T-helper 2 cell (primary cell): Measurements from ENCODE around the gene LCN15.
A peak's percentile ranks its signal among the peaks of the same experiment; 100 is the strongest.
"Not testable (repeated sequence)": the region's sequence is repeated elsewhere in the genome, so short reads cannot be mapped to it uniquely, and the experiment has no call there.

Experiments
- DNase-seq, 5 experiments: peaks; one replicate each; pipeline versions ENCODE4 v3.0.0 to v3.0.0-alpha.2; 2012 to 2022
- total RNA-seq, 2 donors: gene quantifications; one replicate each; lab custom pipeline; 2026; lab: John Stamatoyannopoulos, UW

LCN15 gene
- 0 to 0.13 reads per million in 2 donors for total RNA-seq

GRCh38 chr9:136764301-136764891, at the start of gene LCN15:
Gene LCN15, minus strand, starts transcription at chr9:136764518. Its CDS starts 30 bp downstream, at chr9:136764488.
- DNase-seq: no peak

- DNase-seq: no peak
Measured at GRCh38 chr9:136808806-136809158, 44.5 kb upstream of the LCN15 start.

DNA sequence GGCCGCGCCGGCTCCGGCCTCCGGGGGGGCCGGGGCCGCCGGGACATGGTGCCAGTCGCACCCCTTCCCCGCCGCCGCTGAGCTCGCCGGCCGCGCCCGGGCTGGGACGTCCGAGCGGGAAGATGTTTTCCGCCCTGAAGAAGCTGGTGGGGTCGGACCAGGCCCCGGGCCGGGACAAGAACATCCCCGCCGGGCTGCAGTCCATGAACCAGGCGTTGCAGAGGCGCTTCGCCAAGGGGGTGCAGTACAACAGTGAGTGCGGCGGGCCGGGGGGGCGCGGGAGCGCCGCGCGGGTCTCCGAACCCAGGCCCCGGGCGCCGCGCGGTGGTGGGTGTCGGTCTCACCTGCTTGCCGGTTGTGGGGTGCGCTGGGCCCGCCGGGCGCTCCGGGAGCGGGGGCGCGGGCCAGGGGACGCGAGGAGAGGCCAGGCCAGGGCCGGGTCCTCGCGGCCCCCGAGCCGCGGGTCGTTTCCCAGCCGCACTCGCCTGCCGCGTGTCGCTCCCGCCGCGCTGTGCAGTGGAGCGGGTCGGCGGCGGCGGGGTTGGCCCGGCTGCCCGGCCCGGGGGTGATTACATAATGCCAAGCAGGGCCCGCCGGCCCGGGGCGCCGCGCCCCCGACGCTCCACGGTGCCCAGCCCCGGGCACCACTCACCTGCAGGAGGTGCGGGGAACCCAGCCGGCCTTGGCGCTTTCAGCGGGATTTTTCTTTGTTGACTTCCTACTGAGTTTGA, 43.9 kb upstream of the LCN15 start:
- DNase-seq: peak in 4 of 5 experiments; percentile 25 to 47 (median 34)

DNA sequence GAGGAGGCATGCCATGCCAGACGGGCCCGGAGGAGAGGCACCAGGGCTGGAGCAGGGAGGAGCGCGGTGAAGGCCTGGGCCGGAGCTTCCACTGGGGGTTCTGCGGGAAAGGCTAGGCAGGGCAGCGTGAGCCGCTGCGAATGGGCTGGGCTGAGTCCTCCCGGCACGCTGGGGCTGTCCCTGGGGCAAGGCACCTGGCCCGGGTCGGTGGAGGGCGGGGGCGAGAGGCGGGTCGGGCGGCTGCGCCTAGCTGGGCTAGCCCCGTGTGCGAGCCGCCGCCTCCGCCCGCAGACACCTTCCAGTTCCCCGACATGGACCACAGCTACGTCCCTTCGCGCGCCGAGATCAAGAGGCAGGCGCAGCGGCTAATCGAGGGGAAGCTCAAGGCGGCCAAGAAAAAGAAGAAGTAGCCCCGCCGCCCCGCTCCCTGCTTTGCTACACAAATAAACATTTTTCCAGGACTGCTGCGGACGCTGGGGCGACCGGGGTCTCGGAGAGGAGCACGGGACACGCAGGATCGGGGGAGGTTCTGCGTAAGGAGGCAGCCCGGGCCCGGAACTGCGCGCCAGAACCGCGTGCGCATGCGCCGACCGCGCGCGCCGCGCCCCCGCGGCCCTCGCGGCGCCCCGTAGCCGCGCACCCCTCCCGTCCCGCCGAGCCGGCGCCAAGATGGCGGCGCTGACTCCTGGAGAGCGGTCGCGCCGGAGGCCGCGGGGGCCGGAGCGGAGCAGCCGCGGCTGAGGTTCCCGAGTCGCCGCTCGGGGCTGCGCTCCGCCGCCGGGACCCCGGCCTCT, 43.2 kb upstream of the LCN15 start, which contains the start of gene RABL6:
Gene RABL6 (plus strand): TSS at position 668 of the 794 bp plus-strand sequence. CDS start 249 bp downstream, outside the sequence.
- DNase-seq: peak; percentile 67 to 87 (median 76)

GRCh38 chr9:136806631-136807201, 42.4 kb upstream of the LCN15 start:
- DNase-seq: no peak

- DNase-seq: no peak
Measured at GRCh38 chr9:136806067-136806466, 41.7 kb upstream of the LCN15 start.

- no peak for DNase-seq
Measured at GRCh38 chr9:136805207-136805740, 41.0 kb upstream of the LCN15 start.

GRCh38 chr9:136804509-136805206, 40.3 kb upstream of the LCN15 start:
- no peak for DNase-seq

GRCh38 chr9:136803551-136804508, 39.5 kb upstream of the LCN15 start:
- no peak for DNase-seq

DNA sequence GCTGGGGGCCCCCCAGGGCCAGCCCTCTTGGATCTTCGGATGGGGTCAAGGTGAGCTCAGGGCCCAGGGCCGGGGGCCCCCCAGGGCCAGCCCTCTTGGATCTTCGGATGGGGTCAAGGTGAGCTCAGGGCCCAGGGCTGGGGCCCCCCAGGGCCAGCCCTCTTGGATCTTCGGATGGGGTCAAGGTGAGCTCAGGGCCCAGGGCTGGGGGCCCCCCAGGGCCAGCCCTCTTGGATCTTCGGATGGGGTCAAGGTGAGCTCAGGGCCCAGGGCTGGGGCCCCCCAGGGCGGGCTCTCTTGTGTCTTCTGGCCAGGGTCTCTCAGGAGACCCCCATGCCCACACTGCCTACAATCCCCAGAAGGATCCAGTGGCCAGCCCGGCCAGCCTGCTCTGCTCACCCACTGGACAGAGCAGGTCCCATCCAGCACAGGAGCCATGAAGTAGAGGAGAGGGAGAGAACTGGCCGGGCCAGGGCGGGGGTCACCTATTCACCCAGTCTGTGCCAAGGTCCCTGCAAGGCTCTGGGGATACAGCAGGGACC, 38.8 kb upstream of the LCN15 start:
- DNase-seq: not testable (repeated sequence)

DNA sequence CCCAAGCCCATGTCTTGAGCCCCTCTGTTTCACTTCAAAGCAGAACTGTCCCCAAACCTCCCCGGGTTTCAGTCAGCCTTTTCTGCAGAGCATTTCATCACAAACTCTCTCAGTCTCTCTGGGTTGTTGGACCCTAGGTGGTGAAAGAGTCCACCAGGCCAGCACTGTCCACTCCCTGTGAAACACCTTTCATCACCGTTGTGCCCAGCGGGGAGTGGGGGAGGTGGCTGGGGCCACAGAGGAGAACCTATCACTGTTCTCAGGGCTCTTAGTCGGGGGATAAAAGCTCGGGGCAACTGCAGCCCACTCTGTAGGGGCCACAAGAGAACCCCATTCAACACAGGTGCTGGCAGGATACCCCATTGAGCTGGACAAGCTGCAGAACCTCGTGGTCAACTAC, 38.0 kb upstream of the LCN15 start:
- DNase-seq: no peak

DNA sequence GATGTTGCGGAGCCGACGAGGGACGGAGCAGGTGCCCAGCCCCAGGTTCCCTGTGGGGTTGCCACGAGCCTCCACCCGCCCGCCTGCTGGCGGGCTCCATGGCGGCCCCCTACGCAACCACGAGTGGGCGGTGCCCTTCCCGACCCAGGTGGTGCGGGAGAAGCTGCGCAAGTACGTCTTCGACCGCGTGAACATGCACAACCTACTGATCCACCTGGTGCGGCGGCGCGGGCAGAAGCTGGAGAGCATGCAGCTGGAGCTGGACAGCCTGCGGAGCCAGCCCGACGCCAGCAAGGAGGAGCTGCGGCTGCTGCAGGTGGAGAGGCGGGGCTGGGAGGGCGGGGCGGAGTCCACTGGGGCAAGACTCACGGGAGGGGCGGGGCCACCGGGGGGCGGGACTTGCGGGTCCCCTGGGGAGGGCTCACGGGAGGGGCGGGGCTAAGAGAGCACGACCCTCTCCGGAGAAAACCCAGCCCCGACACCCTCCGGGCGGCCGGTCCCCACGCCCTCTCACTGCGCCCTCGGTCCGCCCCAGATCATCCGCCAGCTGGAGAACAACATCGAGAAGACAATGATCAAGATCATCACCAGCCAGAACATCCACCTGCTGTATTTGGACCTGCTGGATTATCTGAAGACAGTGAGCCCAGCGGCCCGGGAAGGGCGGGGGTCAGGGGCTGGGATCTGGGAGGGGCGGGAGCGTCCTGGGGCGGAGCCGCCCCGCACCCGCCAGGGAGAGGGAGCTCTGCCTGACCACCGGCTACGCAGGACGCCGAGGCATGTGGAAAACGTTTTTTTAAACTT, 35.7 kb upstream of the LCN15 start:
- peak; percentile 63 to 89 (median 86) for DNase-seq

- DNase-seq: no peak
Measured at GRCh38 chr9:136799079-136799853, 34.9 kb upstream of the LCN15 start.

GRCh38 chr9:136798708-136799078, 34.4 kb upstream of the LCN15 start:
- no peak for DNase-seq

- not testable (repeated sequence) for DNase-seq
Measured at GRCh38 chr9:136796775-136797347, 32.5 kb upstream of the LCN15 start.

GRCh38 chr9:136796238-136796774, 32.0 kb upstream of the LCN15 start, which contains the start of gene CCDC183:
Gene CCDC183, plus strand, starts transcription at chr9:136796338. Its CDS starts 60 bp downstream, at chr9:136796398.
- no peak for DNase-seq

DNA sequence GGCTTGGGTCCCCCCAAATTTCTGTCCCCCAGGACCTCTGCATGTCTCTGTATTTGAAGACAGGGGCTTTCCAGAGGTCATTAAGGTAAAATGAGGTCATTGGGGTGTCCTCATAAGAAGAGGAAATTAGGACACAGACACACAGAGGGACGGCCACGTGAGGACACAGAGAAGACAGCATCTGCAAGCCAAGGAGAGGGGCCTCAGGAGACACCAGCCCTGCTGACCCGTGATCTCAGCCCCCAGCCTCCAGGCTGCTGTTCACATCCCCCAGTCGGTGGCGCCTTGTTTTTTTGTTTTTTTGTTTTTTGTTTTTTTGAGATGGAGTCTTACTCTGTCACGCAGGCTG, 30.7 kb upstream of the LCN15 start:
- DNase-seq: no peak

GRCh38 chr9:136794281-136794999, 30.1 kb upstream of the LCN15 start:
- no peak for DNase-seq
